HepG2 (cell line): ENCODE data around the gene RRAS. TPM values are rescaled to one million over a fixed set of nuclear protein-coding genes. Genes with fewer than 3 reads are reported as not detected.
A peak's percentile ranks its signal among the peaks of the same experiment; 100 is the strongest.

ENCODE experiments used
- CAMTA2 ChIP-seq: sonication (generic); formaldehyde crosslinking; IDR thresholded peaks from 2 replicates; pipeline ENCODE4 v1.4.0; 2020; ENCODE audit warnings: mild to moderate bottlenecking, missing genetic modification reagents, borderline replicate concordance
- GPN1 ChIP-seq: sonication (generic); formaldehyde crosslinking; IDR thresholded peaks from 2 replicates; pipeline ENCODE4 v1.5.1; 2020; ENCODE audit warnings: missing genetic modification reagents, borderline replicate concordance
- HMG20B ChIP-seq: conservative IDR thresholded peaks from 2 replicates; pipeline ENCODE4 v1.6.1; 2016; ENCODE audit warnings: missing genetic modification reagents, missing compliant biosample characterization
- MAZ ChIP-seq, 2 experiments: sonication (generic) in 1 of 2; formaldehyde crosslinking in 1 of 2; IDR thresholded peaks; 2 replicates each; pipeline versions ENCODE4 v1.5.0 to v1.6.1; 2012 to 2020; ENCODE audit warnings: low read depth in 2 of 2, mild to moderate bottlenecking in 2 of 2, borderline replicate concordance in 1 of 2, improper control_type of control experiment in 1 of 2, low read length in 1 of 2, missing genetic modification reagents in 1 of 2, moderate library complexity in 1 of 2
- NFIB ChIP-seq: sonication (generic); formaldehyde crosslinking; IDR thresholded peaks from 2 replicates; pipeline ENCODE4 v1.9.0; 2021; ENCODE audit warnings: missing genetic modification reagents, mild to moderate bottlenecking, borderline replicate concordance
- NFRKB ChIP-seq: fragments of 450-650 bp; IDR thresholded peaks from 2 replicates; pipeline ENCODE4 v1.6.1; 2017
- PLRG1 ChIP-seq: fragments of 450-650 bp; conservative IDR thresholded peaks from 2 replicates; pipeline ENCODE4 v1.6.1; 2016
- POGZ ChIP-seq: sonication (generic); formaldehyde crosslinking; IDR thresholded peaks from 2 replicates; pipeline ENCODE4 v1.4.0; 2020; ENCODE audit warnings: mild to moderate bottlenecking, missing genetic modification reagents
- RCOR2 ChIP-seq: IDR thresholded peaks from 2 replicates; pipeline ENCODE4 v1.6.1; 2016; ENCODE audit warnings: missing biosample characterization, missing genetic modification reagents
- SALL1 ChIP-seq: sonication (generic); formaldehyde crosslinking; IDR thresholded peaks from 2 replicates; pipeline ENCODE4 v1.8.0; 2022; ENCODE audit warnings: mild to moderate bottlenecking, missing genetic modification reagents
- TCF12 ChIP-seq, 2 experiments: fragments of 450-650 bp in 1 of 2; sonication (generic) in 1 of 2; formaldehyde crosslinking in 1 of 2; IDR thresholded peaks; 2 replicates each; pipeline versions ENCODE4 v1.6.1 to v1.8.0; 2017 to 2022; ENCODE audit warnings: antibody characterized with exemption in 1 of 2, mild to moderate bottlenecking in 1 of 2, missing genetic modification reagents in 1 of 2, moderate library complexity in 1 of 2
- ZNF124 ChIP-seq: sonication (generic); formaldehyde crosslinking; IDR thresholded peaks from 2 replicates; pipeline ENCODE4 v1.4.0; 2020; ENCODE audit warnings: missing genetic modification reagents
- ZNF234 ChIP-seq: sonication (generic); formaldehyde crosslinking; conservative IDR thresholded peaks from 2 replicates; pipeline ENCODE4 v1.5.1; 2020; ENCODE audit warnings: mild to moderate bottlenecking, missing genetic modification reagents
- ZNF280B ChIP-seq: sonication (generic); formaldehyde crosslinking; IDR thresholded peaks from 2 replicates; pipeline ENCODE4 v1.5.0; 2020; ENCODE audit warnings: missing genetic modification reagents, mild to moderate bottlenecking, borderline replicate concordance
- ZNF546 ChIP-seq: sonication (generic); formaldehyde crosslinking; conservative IDR thresholded peaks from 2 replicates; pipeline ENCODE4 v1.8.1; 2023; ENCODE audit warnings: mild to moderate bottlenecking, missing genetic modification reagents
- ZNF607 ChIP-seq: sonication (generic); formaldehyde crosslinking; IDR thresholded peaks from 2 replicates; pipeline ENCODE4 v1.5.1; 2020; ENCODE audit warnings: missing genetic modification reagents, mild to moderate bottlenecking, borderline replicate concordance
- ZNF782 ChIP-seq: sonication (generic); formaldehyde crosslinking; IDR thresholded peaks from 2 replicates; pipeline ENCODE4 v1.4.0; 2020; ENCODE audit warnings: missing genetic modification reagents, mild to moderate bottlenecking, borderline replicate concordance
- polyA plus RNA-seq, 8 experiments: library from polyadenylated mRNA; depleted of rRNA in 3 of 8; stranded (reverse) in 7 of 8; unstranded in 1 of 8; fragments of >200 nt; fragmentation: Illumina TruSeq in 4 of 8; extraction: Trizol in 4 of 8; gene quantifications; 2 replicates each; pipeline versions ENCODE4 v1.2.1 to v1.2.3, GENCODE V29; 2011 to 2016; ENCODE audit warnings: low read depth in 4 of 8, missing spikeins in 1 of 8, mixed read lengths in 1 of 8; ENCODE audit not compliant: insufficient read depth in 1 of 8
- total RNA-seq, 5 experiments: library from RNA; depleted of rRNA; stranded (reverse); fragments of >200 nt; fragmentation: Illumina TruSeq; extraction: Trizol; gene quantifications; 2 replicates each; pipeline ENCODE4 v1.2.3, GENCODE V29; 2016; ENCODE audit warnings: low read depth in 1 of 5
- TF ChIP-seq, protein P1 (sequence below): sonication (generic); formaldehyde crosslinking; IDR thresholded peaks from 2 replicates; pipeline ENCODE4 v1.4.0; 2020; ENCODE audit warnings: mild to moderate bottlenecking, missing genetic modification reagents
- TF ChIP-seq, protein P2 (sequence below): sonication (generic); formaldehyde crosslinking; IDR thresholded peaks from 2 replicates; pipeline ENCODE4 v1.5.1; 2020; ENCODE audit warnings: missing genetic modification reagents, mild to moderate bottlenecking, borderline replicate concordance
- TF ChIP-seq, protein P3 (sequence below): sonication (generic); formaldehyde crosslinking; IDR thresholded peaks from 2 replicates; pipeline ENCODE4 v1.8.1; 2023; ENCODE audit warnings: mild to moderate bottlenecking, moderate library complexity, missing genetic modification reagents

The RRAS gene
- total and polyA plus RNA-seq, 2 of the 13 experiments (the other 11 are each of a cell fraction or from before 2014, with no cell fraction given): 1.5 to 12.0 TPM

- TF ChIP-seq, protein P1, sequence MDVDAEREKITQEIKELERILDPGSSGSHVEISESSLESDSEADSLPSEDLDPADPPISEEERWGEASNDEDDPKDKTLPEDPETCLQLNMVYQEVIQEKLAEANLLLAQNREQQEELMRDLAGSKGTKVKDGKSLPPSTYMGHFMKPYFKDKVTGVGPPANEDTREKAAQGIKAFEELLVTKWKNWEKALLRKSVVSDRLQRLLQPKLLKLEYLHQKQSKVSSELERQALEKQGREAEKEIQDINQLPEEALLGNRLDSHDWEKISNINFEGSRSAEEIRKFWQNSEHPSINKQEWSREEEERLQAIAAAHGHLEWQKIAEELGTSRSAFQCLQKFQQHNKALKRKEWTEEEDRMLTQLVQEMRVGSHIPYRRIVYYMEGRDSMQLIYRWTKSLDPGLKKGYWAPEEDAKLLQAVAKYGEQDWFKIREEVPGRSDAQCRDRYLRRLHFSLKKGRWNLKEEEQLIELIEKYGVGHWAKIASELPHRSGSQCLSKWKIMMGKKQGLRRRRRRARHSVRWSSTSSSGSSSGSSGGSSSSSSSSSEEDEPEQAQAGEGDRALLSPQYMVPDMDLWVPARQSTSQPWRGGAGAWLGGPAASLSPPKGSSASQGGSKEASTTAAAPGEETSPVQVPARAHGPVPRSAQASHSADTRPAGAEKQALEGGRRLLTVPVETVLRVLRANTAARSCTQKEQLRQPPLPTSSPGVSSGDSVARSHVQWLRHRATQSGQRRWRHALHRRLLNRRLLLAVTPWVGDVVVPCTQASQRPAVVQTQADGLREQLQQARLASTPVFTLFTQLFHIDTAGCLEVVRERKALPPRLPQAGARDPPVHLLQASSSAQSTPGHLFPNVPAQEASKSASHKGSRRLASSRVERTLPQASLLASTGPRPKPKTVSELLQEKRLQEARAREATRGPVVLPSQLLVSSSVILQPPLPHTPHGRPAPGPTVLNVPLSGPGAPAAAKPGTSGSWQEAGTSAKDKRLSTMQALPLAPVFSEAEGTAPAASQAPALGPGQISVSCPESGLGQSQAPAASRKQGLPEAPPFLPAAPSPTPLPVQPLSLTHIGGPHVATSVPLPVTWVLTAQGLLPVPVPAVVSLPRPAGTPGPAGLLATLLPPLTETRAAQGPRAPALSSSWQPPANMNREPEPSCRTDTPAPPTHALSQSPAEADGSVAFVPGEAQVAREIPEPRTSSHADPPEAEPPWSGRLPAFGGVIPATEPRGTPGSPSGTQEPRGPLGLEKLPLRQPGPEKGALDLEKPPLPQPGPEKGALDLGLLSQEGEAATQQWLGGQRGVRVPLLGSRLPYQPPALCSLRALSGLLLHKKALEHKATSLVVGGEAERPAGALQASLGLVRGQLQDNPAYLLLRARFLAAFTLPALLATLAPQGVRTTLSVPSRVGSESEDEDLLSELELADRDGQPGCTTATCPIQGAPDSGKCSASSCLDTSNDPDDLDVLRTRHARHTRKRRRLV: peak; percentile 86; the same call in 1 of the 2 replicates
- TF ChIP-seq, protein P2, sequence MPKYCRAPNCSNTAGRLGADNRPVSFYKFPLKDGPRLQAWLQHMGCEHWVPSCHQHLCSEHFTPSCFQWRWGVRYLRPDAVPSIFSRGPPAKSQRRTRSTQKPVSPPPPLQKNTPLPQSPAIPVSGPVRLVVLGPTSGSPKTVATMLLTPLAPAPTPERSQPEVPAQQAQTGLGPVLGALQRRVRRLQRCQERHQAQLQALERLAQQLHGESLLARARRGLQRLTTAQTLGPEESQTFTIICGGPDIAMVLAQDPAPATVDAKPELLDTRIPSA (CRISPR knock-in tag): 0 out of 2 replicates have a peak, but pooled peaks have one; percentile 65
- peak; percentile 68; the same call in 1 of the 2 replicates for TF ChIP-seq ZNF124 (CRISPR knock-in tag)
- TF ChIP-seq CAMTA2 (CRISPR knock-in tag): peak; percentile 57; the same call in 1 of the 2 replicates
- 0 out of 2 replicates have a peak, but pooled peaks have one; percentile 50 for TF ChIP-seq ZNF234
- TF ChIP-seq, protein P3, sequence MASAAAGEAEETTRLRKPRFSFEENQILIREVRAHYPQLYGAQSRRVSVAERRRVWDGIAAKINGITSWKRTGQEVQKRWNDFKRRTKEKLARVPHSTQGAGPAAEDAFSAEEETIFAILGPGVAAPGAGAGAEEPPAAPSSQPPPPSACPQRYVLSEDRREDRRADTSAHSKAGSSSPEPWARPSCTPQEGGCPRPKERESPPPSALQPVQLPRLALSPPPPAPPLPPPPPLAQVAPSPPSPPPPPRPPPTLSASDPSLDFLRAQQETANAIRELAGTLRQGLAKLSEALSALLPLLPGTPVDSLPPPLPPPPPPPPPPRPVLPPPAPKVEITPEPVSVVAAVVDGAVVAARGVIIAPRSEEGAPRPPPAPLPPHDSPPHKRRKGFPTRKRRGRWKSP (CRISPR knock-in tag): peak; percentile 23; the same call in 1 of the 2 replicates
- peak; percentile 70 for TF ChIP-seq SALL1 (CRISPR knock-in tag)
- TF ChIP-seq TCF12 (IDR thresholded peaks at IDR 0.05): no peak
- TF ChIP-seq TCF12 (CRISPR knock-in tag; IDR thresholded peaks at IDR 0.05): 0 out of 2 replicates have a peak, but pooled peaks have one; percentile 35
- TF ChIP-seq NFRKB: peak; percentile 45; the same call in 1 of the 2 replicates
- TF ChIP-seq HMG20B (CRISPR knock-in tag): 0 out of 2 replicates have a peak, but pooled peaks have one; percentile 19
- TF ChIP-seq NFIB (CRISPR knock-in tag): no peak
- TF ChIP-seq ZNF607: peak; percentile 81; the same call in 1 of the 2 replicates
- 0 out of 2 replicates have a peak, but pooled peaks have one; percentile 19 for TF ChIP-seq MAZ (IDR thresholded peaks at IDR 0.05; ENCODE audit: borderline replicate concordance, low read depth, low read length)
- peak; percentile 76 for TF ChIP-seq MAZ (CRISPR knock-in tag; IDR thresholded peaks at IDR 0.05; ENCODE audit: low read depth)
- TF ChIP-seq POGZ (CRISPR knock-in tag): peak; percentile 41; the same call in 1 of the 2 replicates
- peak; percentile 70; the same call in 1 of the 2 replicates for TF ChIP-seq ZNF546
- no peak for TF ChIP-seq RCOR2 (CRISPR knock-in tag)
- peak; percentile 4; the same call in 1 of the 2 replicates for TF ChIP-seq ZNF280B (CRISPR knock-in tag)
- TF ChIP-seq PLRG1: no peak
- no peak for TF ChIP-seq GPN1 (CRISPR knock-in tag)
- no peak for TF ChIP-seq ZNF782 (CRISPR knock-in tag)
Observed at GRCh38 chr19:49677231-49677900, 37.4 kb upstream of the RRAS start, which contains the start of gene PRMT1 (continued).
